GM12892 (cell line): ENCODE data around the gene ERBB4.
"Not testable (repeated sequence)": the region's sequence is repeated elsewhere in the genome, so short reads cannot be mapped to it uniquely, and the experiment has no call there.

ENCODE experiments used
- DNase-seq: peaks from one replicate; pipeline ENCODE4 v3.0.0; 2011; ENCODE audit not compliant: insufficient read length
- FAIRE-seq: peaks from 2 replicates; lab custom pipeline; 2011; peaks lifted over from hg19 to GRCh38; lab: Jason Lieb, UNC
- POLR2A ChIP-seq: IDR thresholded peaks from 2 replicates; pipeline ENCODE4 v1.6.1; 2011; ENCODE audit warnings: low read depth, low read length, control low read depth
- POLR2AphosphoS5 ChIP-seq: IDR thresholded peaks from 2 replicates; pipeline ENCODE4 v1.6.1; 2011; ENCODE audit warnings: low read depth, low read length, control low read depth
- TAF1 ChIP-seq: IDR thresholded peaks from 2 replicates; pipeline ENCODE4 v1.6.1; 2011; ENCODE audit warnings: low read depth, mild to moderate bottlenecking, control low read depth, low read length, borderline replicate concordance

Gene ERBB4

DNA sequence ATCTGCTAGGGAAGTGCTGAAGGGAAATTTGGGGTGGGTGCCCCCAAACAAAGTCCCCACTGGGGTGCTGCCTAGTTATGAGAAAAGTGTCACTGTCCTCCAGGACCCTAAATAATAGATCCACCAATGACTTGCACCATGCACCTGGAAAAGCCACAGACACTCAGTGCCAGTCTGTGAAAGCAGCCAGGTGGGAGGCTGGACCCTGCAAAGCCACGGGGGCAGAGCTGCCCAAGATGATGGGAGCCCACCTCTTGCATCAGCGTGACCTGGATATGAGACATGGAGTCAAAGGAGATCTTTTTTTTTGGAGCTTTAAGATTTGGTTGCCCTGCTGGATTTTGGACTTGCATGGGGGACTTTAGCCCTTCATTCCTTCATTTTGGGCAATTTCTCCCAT is 431.6 kb downstream of the ERBB4 start:
- no peak for DNase-seq
- TF ChIP-seq POLR2A (no peak), POLR2AphosphoS5 (no peak), TAF1 (no peak)
- no peak for FAIRE-seq

DNA sequence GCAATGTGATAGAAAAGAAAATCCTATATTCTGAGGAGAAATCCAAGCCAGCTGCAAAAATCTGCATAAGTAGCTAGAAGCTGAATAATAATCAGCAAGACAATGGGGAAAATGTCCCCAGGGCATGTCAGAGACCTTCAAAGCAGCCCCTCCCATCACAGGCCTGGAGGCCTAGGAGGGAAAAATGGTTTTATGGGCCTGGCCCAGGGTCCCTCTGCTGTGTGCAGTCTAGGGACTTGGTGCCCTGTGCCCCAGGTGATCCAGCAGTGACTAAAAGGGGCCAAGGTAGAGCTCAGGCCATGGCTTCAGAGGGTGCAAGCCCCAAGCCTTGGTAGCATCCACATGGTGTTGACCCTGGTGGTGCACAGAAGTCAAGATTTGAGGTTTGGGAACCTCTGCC is 432.1 kb downstream of the ERBB4 start:
- FAIRE-seq, DNase-seq: not testable (repeated sequence)

DNA sequence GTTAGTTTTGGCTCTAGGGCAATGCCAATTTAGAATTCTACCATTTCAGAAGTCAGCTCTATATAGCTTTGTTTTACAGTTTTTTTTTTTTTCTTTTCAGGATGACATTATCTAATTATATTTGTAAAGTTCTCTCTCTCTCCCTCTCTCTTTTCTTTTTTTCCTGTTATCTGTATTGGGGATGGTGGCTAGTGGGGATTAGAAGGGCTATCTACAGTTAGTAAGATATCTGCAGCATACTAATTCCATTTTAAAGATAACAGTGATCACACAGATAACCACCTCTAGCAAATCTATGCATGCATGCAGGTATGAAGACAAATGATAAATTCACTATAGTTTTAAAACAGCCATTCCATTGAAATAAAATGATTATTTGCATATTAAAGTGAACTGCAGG is 438.9 kb downstream of the ERBB4 start:
- FAIRE-seq (no peak), DNase-seq (no peak)
- TF ChIP-seq POLR2AphosphoS5: no peak
- no peak for TF ChIP-seq TAF1
- no peak for TF ChIP-seq POLR2A

DNA sequence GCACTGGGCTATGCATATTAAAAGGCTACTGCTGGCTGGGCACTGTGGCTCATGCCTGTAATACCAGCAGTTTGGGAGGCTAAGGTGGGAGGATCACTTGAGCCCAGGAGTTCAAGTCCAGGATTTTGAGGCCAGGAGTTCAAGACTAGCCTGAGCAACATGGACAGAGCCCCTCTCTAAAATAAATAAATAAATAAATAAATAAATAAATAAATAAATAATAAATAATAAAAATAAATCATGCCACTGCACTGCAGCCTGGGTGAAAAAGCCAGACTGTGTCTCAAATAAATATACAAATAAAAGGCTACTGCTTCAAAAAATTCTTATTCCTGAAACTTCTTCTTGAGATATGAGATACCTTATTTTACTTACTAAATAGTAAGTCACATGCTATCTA is 439.6 kb downstream of the ERBB4 start:
- TF ChIP-seq TAF1: no peak
- no peak for TF ChIP-seq POLR2A
- TF ChIP-seq POLR2AphosphoS5: no peak
- DNase-seq: no peak
- FAIRE-seq: no peak

DNA sequence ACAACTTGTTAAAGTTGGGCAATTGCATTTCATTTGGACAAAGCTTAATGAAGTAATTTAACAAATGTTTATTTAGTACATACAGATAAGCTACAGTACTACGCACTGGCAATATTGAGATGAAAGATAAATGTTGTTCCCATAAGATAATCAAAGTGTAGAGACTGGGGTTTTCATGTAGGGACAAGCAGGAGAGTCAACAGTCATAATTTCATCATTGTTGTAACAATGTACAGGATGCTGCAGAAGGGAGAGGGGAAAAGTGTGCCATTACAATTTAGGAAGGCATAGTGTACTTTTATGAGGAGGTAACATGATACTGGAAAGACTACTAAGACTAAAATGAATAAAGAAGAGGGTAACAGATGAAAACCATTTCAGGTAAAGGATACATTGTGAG is 441.6 kb downstream of the ERBB4 start:
- no peak for FAIRE-seq
- TF ChIP-seq TAF1: no peak
- TF ChIP-seq POLR2A: no peak
- no peak for TF ChIP-seq POLR2AphosphoS5
- DNase-seq: no peak

GRCh38 chr2:212089873-212090272 is 448.7 kb downstream of the ERBB4 start:
- FAIRE-seq: no peak
- TF ChIP-seq POLR2AphosphoS5 (no peak), TAF1 (no peak), POLR2A (no peak)
- DNase-seq: no peak

- no peak for DNase-seq
Measured at GRCh38 chr2:212088353-212088752, 450.2 kb downstream of the ERBB4 start.

GRCh38 chr2:212083492-212083891 is 455.1 kb downstream of the ERBB4 start:
- FAIRE-seq: no peak
- DNase-seq: no peak
- TF ChIP-seq POLR2AphosphoS5: no peak
- TF ChIP-seq POLR2A: no peak
- no peak for TF ChIP-seq TAF1

More at GRCh38 chr2:212088353-212088752, 450.2 kb downstream of the ERBB4 start:
- TF ChIP-seq POLR2A (no peak), TAF1 (no peak), POLR2AphosphoS5 (no peak)
- FAIRE-seq: no peak

DNA sequence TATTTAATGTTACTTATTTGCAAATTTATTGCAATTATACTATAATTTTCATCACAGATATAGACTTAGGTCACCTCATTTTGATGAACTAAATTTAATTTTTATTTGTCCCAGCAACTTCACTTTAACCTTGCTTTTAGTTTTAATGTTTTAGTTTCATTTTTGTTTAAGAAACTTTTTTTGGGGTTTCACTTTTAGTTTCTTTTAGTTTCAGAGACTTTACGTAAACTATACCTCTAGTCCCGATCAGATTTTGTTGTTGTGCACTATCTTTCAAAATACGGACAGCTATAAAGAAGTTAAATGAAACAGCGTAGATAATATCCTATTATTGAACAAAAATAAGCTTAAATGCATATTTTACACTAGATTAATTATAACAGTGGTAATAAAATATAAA is 460.5 kb downstream of the ERBB4 start:
- DNase-seq (no peak), FAIRE-seq (no peak)
- TF ChIP-seq POLR2A: no peak
- TF ChIP-seq POLR2AphosphoS5: no peak
- no peak for TF ChIP-seq TAF1

- TF ChIP-seq POLR2AphosphoS5: no peak
- no peak for TF ChIP-seq TAF1
- no peak for TF ChIP-seq POLR2A
- FAIRE-seq: no peak
- DNase-seq: no peak
Measured at GRCh38 chr2:212076456-212076855, 462.1 kb downstream of the ERBB4 start.

GRCh38 chr2:212073360-212073759 is 465.2 kb downstream of the ERBB4 start:
- FAIRE-seq (no peak), DNase-seq (no peak)
- no peak for TF ChIP-seq TAF1

GRCh38 chr2:212066546-212066945 is 472.1 kb downstream of the ERBB4 start:
- no peak for TF ChIP-seq POLR2A
- TF ChIP-seq POLR2AphosphoS5: no peak
- no peak for TF ChIP-seq TAF1
- no peak for DNase-seq
- FAIRE-seq: no peak

DNA sequence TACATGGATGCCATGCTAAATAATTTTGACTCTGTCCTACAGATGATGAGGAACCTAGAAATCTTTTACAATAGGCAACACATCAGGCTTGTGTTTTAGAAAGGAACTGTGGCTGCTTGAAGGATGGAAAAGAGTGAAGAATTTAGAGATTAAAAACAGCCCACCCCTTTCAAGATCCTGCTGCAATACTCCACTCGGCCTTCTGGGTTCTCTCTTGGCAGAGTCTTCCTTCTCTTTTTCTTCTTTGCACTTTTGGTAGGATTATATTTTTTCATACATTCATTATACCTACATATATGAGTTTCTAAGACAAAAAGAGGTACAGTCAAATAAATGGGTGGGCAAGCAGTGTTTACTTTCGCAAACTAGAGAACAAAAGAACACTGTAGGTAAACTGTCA is 474.3 kb downstream of the ERBB4 start:
- FAIRE-seq (no peak), DNase-seq (no peak)
- TF ChIP-seq POLR2A (no peak), TAF1 (no peak), POLR2AphosphoS5 (no peak)
